Rectal smooth muscle tissue (tissue), 1 donor: ENCODE measurements around the gene SF3A2.

Experiments
- H3K27ac ChIP-seq: one replicate; pipeline ENCODE4 v1.7.0; 2013; ENCODE audit warnings: low read depth, low read length, inconsistent platforms
- H3K27me3 ChIP-seq: one replicate; pipeline ENCODE4 v1.7.0; 2013; ENCODE audit warnings: low read length; ENCODE audit not compliant: control insufficient read depth, insufficient read depth
- H3K36me3 ChIP-seq: one replicate; pipeline ENCODE4 v1.7.0; 2013; ENCODE audit warnings: low read length; ENCODE audit not compliant: control insufficient read depth, insufficient read depth
- H3K4me1 ChIP-seq: one replicate; pipeline ENCODE4 v1.7.0; 2013; ENCODE audit warnings: low read length; ENCODE audit not compliant: control insufficient read depth, insufficient read depth
- H3K4me3 ChIP-seq: one replicate; pipeline ENCODE4 v1.7.0; 2013; ENCODE audit warnings: low read length
- H3K9ac ChIP-seq: one replicate; pipeline ENCODE4 v1.7.0; 2013; ENCODE audit warnings: low read length

Gene SF3A2

GRCh38 chr19:2210987-2211740 lies 25.5 kb upstream of the SF3A2 start:
- Histone ChIP-seq H3K4me3 (no peak overlapping the region), H3K9ac (no peak overlapping the region), H3K27me3 (no peaks in the 10 kb centered on the region), H3K36me3 (peaks cover 27% of the 10 kb centered on the region), H3K27ac (no peak overlapping the region), H3K4me1 (no peaks in the 10 kb centered on the region)

- Histone ChIP-seq H3K27ac (peak overlapping the region; percentile 7), H3K9ac (no peak overlapping the region), H3K36me3 (peaks cover 36% of the 10 kb centered on the region), H3K4me1 (no peaks in the 10 kb centered on the region), H3K4me3 (peak overlapping the region; percentile 21), H3K27me3 (no peaks in the 10 kb centered on the region)
Measured at GRCh38 chr19:2212861-2213711, 23.5 kb upstream of the SF3A2 start.

GRCh38 chr19:2213799-2214198 lies 22.8 kb upstream of the SF3A2 start:
- Histone ChIP-seq H3K36me3 (peaks cover 36% of the 10 kb centered on the region), H3K9ac (no peak overlapping the region)

GRCh38 chr19:2214251-2214650 lies 22.4 kb upstream of the SF3A2 start:
- Histone ChIP-seq H3K9ac (no peak overlapping the region), H3K4me3 (no peak overlapping the region), H3K27me3 (no peaks in the 10 kb centered on the region), H3K27ac (no peak overlapping the region), H3K4me1 (no peaks in the 10 kb centered on the region), H3K36me3 (peaks cover 36% of the 10 kb centered on the region)

More at GRCh38 chr19:2213799-2214198, 22.8 kb upstream of the SF3A2 start:
- Histone ChIP-seq H3K27me3 (no peaks in the 10 kb centered on the region), H3K4me3 (peak overlapping the region; percentile 21), H3K27ac (peak overlapping the region; percentile 7), H3K4me1 (no peaks in the 10 kb centered on the region)

- H3K9ac ChIP-seq: no peak overlapping the region
- peaks cover 38% of the 10 kb centered on the region for H3K36me3 ChIP-seq
- no peaks in the 10 kb centered on the region for H3K4me1 ChIP-seq
- no peak overlapping the region for H3K4me3 ChIP-seq
- H3K27ac ChIP-seq: no peak overlapping the region
- H3K27me3 ChIP-seq: no peaks in the 10 kb centered on the region
Measured at GRCh38 chr19:2215281-2215751, 21.3 kb upstream of the SF3A2 start.

GRCh38 chr19:2216361-2217225 lies 20.0 kb upstream of the SF3A2 start:
- Histone ChIP-seq H3K27ac (no peak overlapping the region), H3K4me1 (no peaks in the 10 kb centered on the region), H3K27me3 (no peaks in the 10 kb centered on the region), H3K4me3 (no peak overlapping the region), H3K9ac (no peak overlapping the region), H3K36me3 (peaks cover 36% of the 10 kb centered on the region)

GRCh38 chr19:2217591-2217990 lies 19.0 kb upstream of the SF3A2 start:
- Histone ChIP-seq H3K4me1 (no peaks in the 10 kb centered on the region), H3K9ac (no peak overlapping the region), H3K4me3 (no peak overlapping the region), H3K27me3 (no peaks in the 10 kb centered on the region), H3K27ac (no peak overlapping the region), H3K36me3 (peaks cover 32% of the 10 kb centered on the region)

GRCh38 chr19:2219726-2220125 lies 16.9 kb upstream of the SF3A2 start:
- no peaks in the 10 kb centered on the region for H3K4me1 ChIP-seq
- peaks cover 26% of the 10 kb centered on the region for H3K36me3 ChIP-seq
- H3K9ac ChIP-seq: no peak overlapping the region
- H3K27ac ChIP-seq: no peak overlapping the region
- H3K27me3 ChIP-seq: no peaks in the 10 kb centered on the region
- H3K4me3 ChIP-seq: no peak overlapping the region

GRCh38 chr19:2221250-2221831 lies 15.3 kb upstream of the SF3A2 start:
- H3K4me3 ChIP-seq: no peak overlapping the region
- no peaks in the 10 kb centered on the region for H3K4me1 ChIP-seq
- no peak overlapping the region for H3K9ac ChIP-seq
- no peak overlapping the region for H3K27ac ChIP-seq
- peaks cover 27% of the 10 kb centered on the region for H3K36me3 ChIP-seq
- H3K27me3 ChIP-seq: no peaks in the 10 kb centered on the region

- H3K4me1 ChIP-seq: no peaks in the 10 kb centered on the region
- H3K27me3 ChIP-seq: no peaks in the 10 kb centered on the region
- no peak overlapping the region for H3K4me3 ChIP-seq
- H3K36me3 ChIP-seq: peaks cover 23% of the 10 kb centered on the region
- H3K27ac ChIP-seq: no peak overlapping the region
- H3K9ac ChIP-seq: no peak overlapping the region
Measured at GRCh38 chr19:2221918-2222317, 14.7 kb upstream of the SF3A2 start.

GRCh38 chr19:2223391-2223790 lies 13.2 kb upstream of the SF3A2 start:
- H3K4me3 ChIP-seq: no peak overlapping the region
- H3K4me1 ChIP-seq: no peaks in the 10 kb centered on the region
- H3K27ac ChIP-seq: no peak overlapping the region
- H3K27me3 ChIP-seq: no peaks in the 10 kb centered on the region
- no peak overlapping the region for H3K9ac ChIP-seq
- H3K36me3 ChIP-seq: peaks cover 18% of the 10 kb centered on the region

- Histone ChIP-seq H3K27me3 (no peaks in the 10 kb centered on the region), H3K9ac (no peak overlapping the region), H3K27ac (no peak overlapping the region), H3K36me3 (peaks cover 18% of the 10 kb centered on the region), H3K4me3 (no peak overlapping the region), H3K4me1 (no peaks in the 10 kb centered on the region)
Measured at GRCh38 chr19:2223959-2224358, 12.7 kb upstream of the SF3A2 start.
